Glomerular visceral epithelial cell (primary cell): ENCODE measurements around the gene LVRN.
"Not testable (repeated sequence)": the region's sequence is repeated elsewhere in the genome, so short reads cannot be mapped to it uniquely, and the experiment has no call there.

Source experiments
- DNase-seq: peaks from one replicate; pipeline ENCODE4 v3.0.0-alpha.2; 2016; ENCODE audit errors: extremely low spot score

LVRN gene

GRCh38 chr5:115962239-115962564 lies at the start of gene LVRN:
Gene LVRN, plus strand, starts transcription at chr5:115962475. Its CDS starts 143 bp downstream, at chr5:115962618.
- DNase-seq, result no peak

- DNase-seq, result not testable (repeated sequence)
Measured at GRCh38 chr5:115913623-115914400, 48.5 kb upstream of the LVRN start.

- no peak for DNase-seq
Measured at GRCh38 chr5:115920171-115920725, 42.0 kb upstream of the LVRN start.

GRCh38 chr5:115928578-115929407 lies 33.5 kb upstream of the LVRN start:
- DNase-seq, result not testable (repeated sequence)

- DNase-seq, result not testable (repeated sequence)
Measured at GRCh38 chr5:115930171-115930570, 32.1 kb upstream of the LVRN start.

- no peak for DNase-seq
Measured at GRCh38 chr5:115930630-115931337, 31.5 kb upstream of the LVRN start.

- DNase-seq, result no peak
Measured at GRCh38 chr5:115932991-115933390, 29.3 kb upstream of the LVRN start.

- no peak for DNase-seq
Measured at GRCh38 chr5:115934388-115934974, 27.8 kb upstream of the LVRN start.

GRCh38 chr5:115936031-115936430 lies 26.2 kb upstream of the LVRN start:
- DNase-seq, result no peak

GRCh38 chr5:115939059-115939458 lies 23.2 kb upstream of the LVRN start:
- DNase-seq, result no peak

GRCh38 chr5:115940080-115940810 lies 22.0 kb upstream of the LVRN start:
- no peak for DNase-seq

GRCh38 chr5:115941051-115941675 lies 21.1 kb upstream of the LVRN start:
- peak; percentile 96 for DNase-seq

- no peak for DNase-seq
Measured at GRCh38 chr5:115944501-115944900, 17.8 kb upstream of the LVRN start.

GRCh38 chr5:115946655-115947054 lies 15.6 kb upstream of the LVRN start:
- no peak for DNase-seq

GRCh38 chr5:115947260-115947659 lies 15.0 kb upstream of the LVRN start:
- DNase-seq, result no peak

GRCh38 chr5:115948091-115948534 lies 14.2 kb upstream of the LVRN start:
- no peak for DNase-seq

- DNase-seq, result no peak
Measured at GRCh38 chr5:115949096-115949495, 13.2 kb upstream of the LVRN start.

- DNase-seq, result no peak
Measured at GRCh38 chr5:115952588-115952987, 9.7 kb upstream of the LVRN start.

- no peak for DNase-seq
Measured at GRCh38 chr5:115954144-115954543, 8.1 kb upstream of the LVRN start.

GRCh38 chr5:115956957-115957356 lies 5.3 kb upstream of the LVRN start:
- DNase-seq, result no peak
